MG63 (cell line): ENCODE measurements around the gene KIFC3. TPM values are rescaled to one million over a fixed set of nuclear protein-coding genes. Genes with fewer than 3 reads are reported as not detected.
A peak's percentile ranks its signal among the peaks of the same experiment; 100 is the strongest.

Source experiments
- DNase-seq: peaks from one replicate; pipeline ENCODE4 v3.0.0-alpha.2; 2020
- H3K27me3 ChIP-seq: fragments of 250-450 bp; sonication (Bioruptor Pico); 2 replicates; pipeline ENCODE4 v1.5.1; 2020; ENCODE audit warnings: mild to moderate bottlenecking, moderate library complexity
- H3K36me3 ChIP-seq: fragments of 250-450 bp; sonication (Bioruptor Pico); 2 replicates; pipeline ENCODE4 v1.5.1; 2020; ENCODE audit warnings: mild to moderate bottlenecking, moderate library complexity
- H3K4me3 ChIP-seq: fragments of 250-450 bp; sonication (Bioruptor Pico); 2 replicates; pipeline ENCODE4 v1.5.1; 2020; ENCODE audit warnings: mild to moderate bottlenecking, moderate library complexity
- H3K9me3 ChIP-seq: fragments of 250-450 bp; sonication (Bioruptor Pico); 2 replicates; pipeline ENCODE4 v1.5.1; 2020; ENCODE audit warnings: mild to moderate bottlenecking, moderate library complexity
- total RNA-seq: library from RNA; depleted of rRNA; stranded (reverse); fragments of >200 nt; shearing (Covaris generic); gene quantifications from 2 replicates; pipeline ENCODE4 v1.2.3, GENCODE V29; 2014; ENCODE audit warnings: low replicate concordance

Gene KIFC3
- total RNA-seq, 1 experiment from 2014 or later: 322 TPM

DNA sequence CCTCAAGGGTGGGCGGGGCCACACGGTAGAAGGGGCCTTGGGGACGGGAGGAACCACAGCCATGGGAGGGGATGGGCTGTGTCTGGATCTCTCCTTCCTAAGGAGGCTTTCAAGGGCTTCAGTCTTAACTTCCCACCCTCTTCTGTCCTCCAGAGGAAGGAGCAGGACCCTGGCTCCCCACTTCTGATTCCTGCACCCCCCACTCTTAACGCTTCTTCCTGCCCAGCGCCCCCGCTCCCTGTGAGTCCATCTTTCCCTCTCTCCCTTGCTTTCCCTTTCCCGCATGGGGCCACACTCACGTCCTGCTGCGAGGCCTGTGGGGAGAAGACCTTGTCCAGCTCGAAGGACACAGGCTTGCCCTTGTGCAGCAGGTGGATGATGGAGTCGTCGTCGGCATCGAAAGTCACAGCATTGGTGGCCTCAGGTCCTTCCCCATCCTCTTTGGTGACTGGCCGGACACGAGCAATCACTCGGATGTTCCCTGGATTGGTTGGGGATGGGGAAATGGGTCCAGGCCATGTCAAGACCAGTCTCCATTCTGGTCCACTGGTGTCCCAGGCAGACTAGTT lies 37.0 kb downstream of the KIFC3 start:
- DNase-seq: no peak
- H3K36me3 ChIP-seq: peaks cover 96% of the 10 kb centered on the region

DNA sequence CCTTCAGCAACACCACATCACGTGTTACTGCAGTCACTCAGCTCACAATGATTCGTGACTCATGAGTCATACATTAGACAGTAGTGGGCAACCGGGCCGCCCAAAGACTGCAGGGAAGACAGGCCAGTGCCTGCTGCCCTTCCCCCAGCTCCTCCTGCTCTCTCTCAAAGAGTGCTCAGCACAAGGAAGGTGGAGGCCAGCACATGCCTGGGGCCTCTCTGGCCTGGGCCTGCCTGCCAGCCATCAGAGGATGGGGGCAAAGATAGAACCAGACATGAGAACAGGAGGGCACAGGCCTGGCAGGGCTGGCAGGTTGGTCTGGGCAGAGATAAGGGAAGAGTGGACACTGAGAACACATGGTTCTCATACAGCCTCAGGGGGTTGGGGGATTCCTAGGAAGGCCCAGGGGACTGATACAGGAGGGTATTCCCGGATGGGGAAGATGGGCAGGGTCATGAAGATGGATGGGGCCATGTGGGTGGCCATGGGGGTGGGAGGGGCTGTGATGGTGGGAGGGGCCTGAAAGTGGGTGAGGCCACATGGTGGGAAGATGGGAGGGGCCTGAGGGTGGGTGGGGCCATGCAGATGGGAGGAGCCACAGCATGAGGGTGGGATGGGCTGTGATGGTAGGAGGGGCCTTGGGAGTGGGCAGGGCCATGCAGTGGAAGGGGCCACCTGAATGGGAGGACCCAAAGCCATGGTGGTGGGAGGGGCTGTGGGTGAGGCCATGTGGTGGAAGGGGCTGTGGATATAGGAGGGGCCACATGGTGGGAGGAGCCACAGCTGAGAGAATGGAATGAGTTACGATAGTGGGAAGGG lies 37.7 kb downstream of the KIFC3 start:
- H3K27me3 ChIP-seq: no peaks in the 10 kb centered on the region
- no peaks in the 10 kb centered on the region; the same call in 1 of the 2 replicates for H3K9me3 ChIP-seq
- no peak overlapping the region for H3K4me3 ChIP-seq
- peaks cover 96% of the 10 kb centered on the region for H3K36me3 ChIP-seq
- peak; percentile 95 for DNase-seq

More for the DNA sequence above, 37.0 kb downstream of the KIFC3 start:
- no peaks in the 10 kb centered on the region; the same call in 1 of the 2 replicates for H3K9me3 ChIP-seq
- no peaks in the 10 kb centered on the region for H3K27me3 ChIP-seq
- no peak overlapping the region for H3K4me3 ChIP-seq

DNA sequence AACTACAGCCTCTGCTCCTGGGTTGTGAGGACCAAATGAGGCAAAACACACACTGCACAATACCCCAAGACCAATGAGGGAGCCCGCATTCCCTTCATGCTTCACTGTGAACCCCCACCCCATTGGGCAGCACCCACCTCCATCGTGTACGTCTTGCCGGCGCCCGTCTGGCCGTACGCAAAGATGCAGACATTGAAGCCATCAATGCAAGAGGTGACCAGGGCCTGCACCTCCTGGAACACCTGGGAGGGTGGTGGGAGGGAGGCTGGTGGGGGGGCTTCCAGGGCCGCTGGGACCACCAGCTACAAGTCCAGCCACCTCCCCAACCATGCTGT lies 38.3 kb downstream of the KIFC3 start:
- Histone ChIP-seq H3K27me3 (no peaks in the 10 kb centered on the region), H3K9me3 (no peaks in the 10 kb centered on the region; the same call in 1 of the 2 replicates), H3K36me3 (peaks cover 96% of the 10 kb centered on the region), H3K4me3 (no peak overlapping the region)
- no peak for DNase-seq

DNA sequence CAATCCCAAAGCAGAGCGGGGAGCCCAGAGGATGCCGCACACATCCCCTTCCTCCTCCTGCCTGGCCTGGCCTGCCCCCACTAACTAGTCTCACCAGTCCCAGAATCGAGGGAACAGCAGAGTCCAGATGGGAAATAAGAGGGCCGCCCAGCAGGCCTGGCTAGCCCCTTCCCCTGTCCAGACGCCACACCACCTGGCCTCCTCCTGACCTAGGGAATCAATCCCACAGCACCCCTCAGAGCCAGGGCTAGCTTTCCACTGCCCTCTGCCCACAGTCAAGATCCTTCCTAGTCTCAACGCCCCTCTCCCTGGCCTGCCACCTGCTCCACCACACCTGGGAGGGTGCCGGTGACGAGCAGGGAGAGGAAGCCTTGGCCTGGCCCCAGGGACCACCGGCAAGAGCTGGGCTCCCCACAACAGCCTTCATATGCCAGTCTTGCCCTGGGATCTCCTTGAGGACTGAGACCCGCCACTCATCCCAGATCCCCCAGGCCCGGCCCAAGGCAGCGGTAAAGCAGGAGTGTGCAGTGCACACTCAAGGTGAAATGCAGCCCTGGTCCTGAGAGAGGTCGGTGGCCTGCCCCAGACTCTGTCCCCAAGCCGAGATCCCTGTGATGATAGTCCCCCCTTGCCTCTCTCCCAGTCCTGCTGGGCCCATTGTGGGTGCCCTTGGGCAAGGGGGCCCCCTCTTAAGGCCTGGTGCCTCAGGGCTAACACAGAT lies 38.8 kb downstream of the KIFC3 start:
- H3K27me3 ChIP-seq: no peaks in the 10 kb centered on the region
- no peak overlapping the region for H3K4me3 ChIP-seq
- peaks cover 96% of the 10 kb centered on the region for H3K36me3 ChIP-seq
- DNase-seq: no peak
- H3K9me3 ChIP-seq: no peaks in the 10 kb centered on the region; the same call in 1 of the 2 replicates

DNA sequence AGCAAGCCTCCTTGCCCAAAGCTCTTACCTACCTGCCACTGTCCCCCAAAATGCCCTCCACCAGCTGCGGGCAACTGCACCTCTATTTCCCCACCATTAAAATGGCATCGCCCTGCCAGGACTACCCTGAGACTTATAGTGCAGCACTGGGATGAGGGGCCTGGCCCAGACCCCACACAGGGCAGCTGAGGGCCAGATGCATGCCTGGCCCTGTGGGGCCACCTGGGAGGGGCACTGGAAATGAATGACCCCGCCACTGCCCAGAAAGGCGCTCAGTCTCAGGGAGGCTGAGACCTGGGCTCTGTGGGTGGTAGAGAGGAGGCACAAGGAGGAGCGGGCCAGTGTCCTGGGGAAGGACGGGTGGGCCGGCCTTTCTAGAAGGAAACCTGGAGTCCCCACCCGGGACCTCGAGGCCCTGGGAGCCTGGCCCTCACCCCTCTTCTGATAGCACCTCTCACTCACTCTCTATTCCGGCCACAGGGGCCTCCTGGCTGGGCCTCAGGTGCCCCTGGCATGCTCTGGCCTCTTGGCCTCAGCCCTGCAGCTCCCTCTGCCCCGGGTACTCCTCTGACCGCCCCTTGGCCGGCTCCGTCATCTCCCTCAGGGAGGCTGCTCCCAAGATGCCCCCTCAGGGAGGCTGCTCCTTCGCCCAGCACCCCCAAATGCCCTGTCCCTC lies 39.8 kb downstream of the KIFC3 start:
- Histone ChIP-seq H3K27me3 (no peaks in the 10 kb centered on the region), H3K36me3 (peaks cover 96% of the 10 kb centered on the region), H3K9me3 (no peaks in the 10 kb centered on the region; the same call in 1 of the 2 replicates), H3K4me3 (no peak overlapping the region)
- DNase-seq: no peak

DNA sequence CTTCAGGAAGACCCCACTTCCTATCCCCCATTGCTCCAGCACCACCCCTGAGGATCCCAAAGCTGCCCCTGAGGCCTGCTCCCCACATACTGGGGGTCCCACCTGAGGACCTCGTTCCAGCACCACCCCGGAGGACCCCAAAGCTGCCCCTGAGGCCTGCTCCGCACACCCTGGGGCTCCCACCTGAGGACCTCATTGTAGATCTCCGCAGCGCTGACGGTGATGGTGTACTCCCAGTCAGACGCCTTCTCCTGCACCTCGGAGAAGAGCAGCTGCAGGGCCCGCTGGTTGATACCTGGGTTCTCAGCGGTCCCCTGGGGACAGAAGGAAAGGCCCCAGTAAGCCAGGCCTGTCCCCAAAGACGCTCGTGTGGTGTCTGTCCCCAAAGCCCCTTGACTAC lies 40.3 kb downstream of the KIFC3 start:
- Histone ChIP-seq H3K36me3 (peaks cover 96% of the 10 kb centered on the region), H3K27me3 (no peaks in the 10 kb centered on the region), H3K4me3 (no peak overlapping the region), H3K9me3 (no peaks in the 10 kb centered on the region; the same call in 1 of the 2 replicates)
- DNase-seq: no peak

DNA sequence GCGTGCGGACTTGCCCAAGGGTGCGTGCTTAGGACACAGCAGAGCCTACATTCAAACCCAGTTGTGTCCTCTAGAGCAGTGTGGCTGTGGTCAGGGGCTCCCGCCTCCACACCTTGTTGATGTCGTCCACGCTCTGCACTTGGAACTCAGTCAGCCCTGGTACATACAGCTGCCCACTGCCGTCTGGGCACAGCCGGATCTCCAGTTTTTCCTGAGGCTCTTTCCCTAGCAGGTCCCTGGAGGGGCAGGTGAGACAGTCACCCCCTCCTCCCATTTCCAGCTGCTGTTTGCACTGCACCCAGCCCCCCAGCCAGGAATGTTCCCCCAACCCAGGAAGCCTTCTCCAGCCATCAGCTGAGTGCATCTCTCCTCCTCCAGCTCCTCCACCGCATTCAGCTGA lies 41.0 kb downstream of the KIFC3 start:
- Histone ChIP-seq H3K27me3 (no peaks in the 10 kb centered on the region), H3K9me3 (no peaks in the 10 kb centered on the region; the same call in 1 of the 2 replicates), H3K4me3 (no peak overlapping the region), H3K36me3 (peaks cover 96% of the 10 kb centered on the region)
- no peak for DNase-seq

DNA sequence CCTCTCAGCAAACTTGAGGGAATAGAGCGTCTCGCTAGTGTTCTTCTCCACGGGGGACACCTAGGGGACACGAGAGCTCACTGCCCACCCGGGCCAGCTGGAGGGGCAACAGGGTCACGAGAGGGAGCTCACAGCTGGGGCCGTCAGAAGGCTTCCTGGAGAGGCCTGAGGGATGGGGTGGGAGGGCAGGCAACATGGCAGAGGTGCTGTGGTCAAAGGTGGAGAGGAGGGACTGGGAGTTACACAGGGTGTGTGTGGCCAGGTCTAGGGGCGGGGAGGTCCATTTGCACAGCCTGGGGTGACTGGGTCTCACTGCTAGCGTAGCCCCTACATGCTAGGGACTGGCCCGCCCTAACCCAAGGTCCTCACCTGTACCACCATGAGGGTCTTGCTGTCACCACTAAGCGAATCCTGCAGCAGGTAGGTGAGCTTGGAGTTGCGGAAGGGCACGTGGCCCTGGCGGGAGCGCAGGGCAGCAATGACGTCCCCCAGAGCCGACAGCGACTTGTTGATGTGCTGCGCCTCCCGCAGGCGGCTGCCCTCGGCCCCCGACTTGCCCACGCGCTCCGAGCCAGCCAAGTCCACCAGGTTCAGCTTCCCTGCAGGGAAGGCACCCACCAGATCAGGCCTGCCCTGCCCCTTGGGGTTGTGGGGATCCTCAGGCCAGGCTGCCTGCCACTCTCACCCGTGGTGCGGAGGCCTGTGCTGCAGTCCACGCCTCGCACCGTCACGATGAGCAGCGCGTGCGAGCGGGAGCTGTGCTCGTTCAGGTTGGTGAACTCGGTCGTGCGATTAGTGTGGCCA lies 41.7 kb downstream of the KIFC3 start:
- H3K36me3 ChIP-seq: peaks cover 96% of the 10 kb centered on the region
- DNase-seq: no peak
- no peak overlapping the region for H3K4me3 ChIP-seq
- no peaks in the 10 kb centered on the region for H3K27me3 ChIP-seq
- no peaks in the 10 kb centered on the region; the same call in 1 of the 2 replicates for H3K9me3 ChIP-seq

DNA sequence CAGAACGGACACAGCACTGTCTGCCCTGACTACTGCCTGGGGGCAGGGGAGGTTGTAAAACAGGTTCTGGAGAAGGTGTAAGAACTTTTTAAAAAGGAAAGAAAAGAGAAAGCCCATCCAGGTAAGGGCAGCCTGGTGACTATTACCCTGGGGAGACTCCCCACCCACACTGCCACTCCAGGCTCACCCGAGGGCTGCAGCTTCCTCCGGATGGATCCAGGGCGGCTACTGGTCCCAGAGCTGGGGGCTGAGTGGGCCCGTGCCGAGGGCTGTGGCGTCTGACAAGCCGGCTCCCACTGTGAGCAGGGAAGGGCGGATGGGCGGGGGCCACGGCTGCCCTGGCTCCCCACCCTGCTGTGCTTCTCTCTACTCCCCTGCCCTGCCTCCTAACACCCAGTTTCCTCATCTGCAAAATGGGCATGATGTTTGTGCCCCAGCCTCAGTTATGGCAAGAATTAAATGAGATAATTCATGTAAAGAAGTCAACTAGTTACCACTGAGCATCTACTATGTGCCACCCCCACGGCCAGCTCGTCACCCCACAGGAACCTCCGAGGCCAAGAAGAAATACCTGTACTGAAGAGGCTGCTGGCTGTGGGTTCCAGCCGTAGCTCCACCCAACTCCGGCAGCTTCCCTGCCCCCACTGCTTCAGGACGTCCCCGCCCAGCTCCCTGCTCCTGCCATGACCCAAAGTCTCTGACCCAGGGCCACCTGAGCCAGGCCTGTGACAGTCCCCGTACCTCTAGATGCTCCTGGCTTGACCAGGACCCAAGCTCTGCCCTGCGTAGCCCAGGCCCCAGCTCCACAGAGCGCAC lies 42.5 kb downstream of the KIFC3 start:
- Histone ChIP-seq H3K36me3 (peaks cover 96% of the 10 kb centered on the region), H3K9me3 (no peaks in the 10 kb centered on the region), H3K4me3 (no peak overlapping the region), H3K27me3 (no peaks in the 10 kb centered on the region)
- DNase-seq: no peak

DNA sequence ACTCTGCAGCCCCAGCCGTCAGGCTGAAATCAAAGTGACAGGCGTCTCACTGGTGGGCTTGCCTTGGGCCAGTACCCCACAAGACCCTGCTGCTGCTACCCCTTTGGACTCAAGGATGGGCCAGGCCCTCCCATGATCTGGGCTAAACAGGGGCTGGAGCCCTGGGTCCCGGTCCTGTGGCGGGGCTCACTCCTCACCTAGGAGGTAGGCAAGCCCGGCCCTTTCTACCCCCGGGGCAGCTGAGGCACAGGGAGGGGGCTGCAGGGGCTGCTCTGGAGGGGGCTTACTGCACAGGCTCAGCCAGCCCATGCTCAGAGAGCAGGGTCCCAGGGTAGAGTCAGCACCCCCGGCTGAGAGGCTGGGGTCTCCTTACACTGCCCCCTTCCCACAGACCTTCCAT lies 43.2 kb downstream of the KIFC3 start:
- peaks cover 99% of the 10 kb centered on the region for H3K36me3 ChIP-seq
- no peak overlapping the region for H3K4me3 ChIP-seq
- H3K27me3 ChIP-seq: no peaks in the 10 kb centered on the region
- DNase-seq: no peak
- no peaks in the 10 kb centered on the region for H3K9me3 ChIP-seq

DNA sequence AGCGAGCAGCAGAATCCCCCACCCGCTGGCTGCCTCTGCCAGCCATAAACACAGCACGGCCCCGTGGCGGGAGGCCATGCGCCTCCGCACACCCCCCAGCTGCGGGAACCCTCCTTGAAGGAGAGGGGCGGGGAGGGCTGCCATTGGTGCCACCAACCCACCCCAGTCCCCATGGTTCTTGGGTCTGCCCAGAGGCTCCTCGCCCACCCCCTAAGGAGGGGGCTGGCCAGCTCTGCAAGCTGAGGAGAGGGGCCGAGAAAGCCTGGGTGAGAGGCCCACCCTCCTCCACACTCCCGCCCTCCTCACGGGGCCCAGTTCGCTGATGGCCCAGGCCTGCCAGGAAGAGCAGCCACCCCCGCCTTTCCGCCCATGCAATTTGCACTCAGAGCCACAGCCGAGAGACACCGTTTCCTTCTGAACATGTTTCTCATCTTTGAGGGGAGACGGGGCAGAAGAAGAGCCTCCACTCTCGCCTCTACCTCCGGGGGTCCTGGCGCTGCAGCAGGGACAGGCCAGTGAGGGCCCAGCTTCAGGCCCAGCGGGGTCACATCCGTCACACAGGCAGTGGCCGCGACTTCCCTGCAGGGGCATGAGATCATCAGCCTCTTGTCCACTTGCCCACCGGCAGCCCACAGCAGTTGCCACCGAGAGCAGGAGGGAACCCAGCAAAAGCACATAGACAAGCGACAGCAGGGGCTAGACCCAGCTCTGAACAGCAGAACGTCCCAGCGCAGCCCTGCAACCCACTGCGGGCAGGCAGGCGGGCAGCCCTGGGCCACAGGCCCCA lies 43.8 kb downstream of the KIFC3 start:
- H3K9me3 ChIP-seq: no peaks in the 10 kb centered on the region
- H3K27me3 ChIP-seq: no peaks in the 10 kb centered on the region
- DNase-seq: no peak
- peaks cover 97% of the 10 kb centered on the region for H3K36me3 ChIP-seq
- H3K4me3 ChIP-seq: no peak overlapping the region

DNA sequence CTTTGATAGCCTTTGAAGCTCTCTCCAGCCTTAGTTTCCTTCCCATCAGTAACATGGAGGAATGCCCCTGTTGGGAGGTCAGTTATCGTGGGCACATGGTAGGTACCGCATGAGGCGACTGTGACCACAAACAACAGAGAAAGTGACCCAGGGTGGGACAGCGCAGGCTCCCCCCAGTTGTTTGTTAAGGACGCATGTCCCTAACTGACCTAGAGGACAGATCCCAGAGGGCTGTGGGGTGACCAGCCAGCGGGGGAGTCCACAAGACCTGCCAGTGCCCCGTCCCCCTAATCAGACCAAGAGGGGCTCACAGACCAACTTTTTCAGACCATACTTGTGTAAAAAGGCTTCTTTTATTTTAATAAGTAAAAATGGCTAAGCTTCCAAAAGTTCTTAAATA lies 44.4 kb downstream of the KIFC3 start:
- H3K9me3 ChIP-seq: no peaks in the 10 kb centered on the region
- DNase-seq: no peak
- H3K27me3 ChIP-seq: no peaks in the 10 kb centered on the region
- H3K4me3 ChIP-seq: no peak overlapping the region
- H3K36me3 ChIP-seq: peaks cover 97% of the 10 kb centered on the region

DNA sequence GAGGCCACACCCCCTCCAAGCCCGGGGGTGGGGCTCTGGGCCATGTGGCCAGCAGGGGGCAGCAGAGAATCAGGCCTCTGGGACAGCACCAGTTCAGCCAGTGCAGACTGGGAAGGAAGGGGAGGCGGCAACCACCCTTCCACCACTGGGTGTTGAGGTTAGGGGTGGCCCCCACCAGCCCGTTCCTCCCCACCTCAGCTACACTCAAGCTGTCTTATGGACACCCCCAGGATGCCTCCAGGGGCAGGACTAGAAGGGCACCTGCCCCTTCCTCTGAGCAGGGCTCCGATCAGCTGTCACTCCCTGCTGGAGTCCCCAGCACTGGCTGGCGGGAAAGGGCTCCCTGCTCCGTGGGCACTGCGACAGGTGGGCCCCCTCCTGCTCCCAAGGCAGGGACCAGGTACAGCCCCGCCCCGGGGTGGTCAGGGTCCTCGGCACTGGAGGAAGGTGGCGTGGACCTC lies 44.9 kb downstream of the KIFC3 start:
- Histone ChIP-seq H3K27me3 (no peaks in the 10 kb centered on the region), H3K4me3 (no peak overlapping the region), H3K36me3 (peaks cover 95% of the 10 kb centered on the region), H3K9me3 (no peaks in the 10 kb centered on the region)
- DNase-seq: peak; percentile 88

DNA sequence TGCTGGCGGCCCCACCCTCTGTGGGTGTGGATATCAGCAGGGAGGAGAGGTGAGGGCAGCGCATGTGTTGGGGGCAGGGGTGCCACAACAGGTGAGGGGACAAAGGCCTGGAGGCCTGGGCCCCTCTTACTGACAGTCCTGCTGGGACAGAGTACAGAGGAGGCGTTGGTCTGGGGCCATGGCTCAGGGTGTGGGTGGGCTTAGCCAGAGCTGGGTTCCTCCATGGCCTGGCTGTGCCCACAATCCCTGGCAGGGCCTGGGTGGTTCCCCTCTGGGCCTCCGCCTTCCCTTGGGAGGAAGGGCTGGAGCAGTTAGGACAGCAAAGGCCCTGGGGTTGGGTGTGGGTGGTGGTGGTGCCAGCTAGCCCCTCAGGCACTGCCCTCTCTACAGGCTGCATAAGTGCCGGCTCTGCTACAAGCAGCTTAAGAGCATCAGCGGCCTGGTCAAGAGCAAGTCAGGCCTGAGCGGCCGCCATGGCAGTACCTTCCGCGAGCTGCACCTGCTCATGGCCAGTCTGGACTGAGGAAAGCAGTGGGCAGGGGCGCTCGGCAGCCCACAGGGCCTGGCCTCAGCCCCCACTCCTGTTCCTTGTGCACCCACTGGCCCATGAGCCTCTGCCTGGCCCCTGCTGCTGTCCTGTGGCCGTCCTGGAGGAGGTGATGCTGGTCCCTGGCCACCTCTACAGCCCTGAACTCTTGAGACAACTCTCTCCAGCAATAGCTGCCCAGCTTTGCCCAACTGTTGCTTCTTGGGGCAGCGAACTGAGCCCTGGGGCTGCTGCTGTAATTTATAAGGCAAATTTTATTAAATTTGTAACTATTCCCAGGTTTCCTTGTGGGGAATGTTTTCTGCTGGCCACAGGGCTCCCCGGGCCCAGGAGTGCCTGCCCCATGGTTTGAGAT lies 45.6 kb downstream of the KIFC3 start:
- H3K36me3 ChIP-seq: peaks cover 95% of the 10 kb centered on the region

More for the DNA sequence above, 45.6 kb downstream of the KIFC3 start:
- no peaks in the 10 kb centered on the region for H3K27me3 ChIP-seq
- H3K9me3 ChIP-seq: no peaks in the 10 kb centered on the region
- H3K4me3 ChIP-seq: no peak overlapping the region
- DNase-seq: no peak
